ENCODE data around the gene NXPH4. TPM values are rescaled to one million over a fixed set of nuclear protein-coding genes. Genes with fewer than 3 reads are reported as not detected.

The NXPH4 gene
- total RNA-seq, 2 experiments from 2014 or later = 0.81 to 1.1 TPM

DNA sequence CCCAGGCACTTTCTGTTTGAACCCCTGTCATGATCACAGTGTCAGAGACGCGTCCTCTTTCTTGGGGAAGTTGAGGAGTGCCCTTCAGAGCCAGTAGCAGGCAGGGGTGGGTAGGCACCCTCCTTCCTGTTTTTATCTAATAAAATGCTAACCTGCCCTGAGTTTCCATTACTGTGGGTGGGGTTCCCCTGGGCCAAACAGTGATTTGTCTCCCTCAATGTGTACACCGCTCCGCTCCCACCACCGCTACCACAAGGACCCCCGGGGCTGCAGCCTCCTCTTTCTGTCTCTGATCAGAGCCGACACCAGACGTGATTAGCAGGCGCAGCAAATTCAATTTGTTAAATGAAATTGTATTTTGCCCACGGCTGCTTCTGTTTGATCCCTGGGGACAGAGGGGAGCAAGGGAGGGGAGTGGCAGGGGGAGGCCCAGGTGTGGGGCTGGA is 18.0 kb downstream of the NXPH4 start:
- peaks cover 19% of the 10 kb centered on the region for H3K27me3 Mint-ChIP-seq
- no peaks in the 10 kb centered on the region for H3K9me3 Mint-ChIP-seq
- no peak overlapping the region for H3K27ac Mint-ChIP-seq
- ChIA-PET CTCF (no interaction called here), POLR2A (no interaction called here)
- no peak for DNase-seq
- H3K4me1 Mint-ChIP-seq = peaks cover 75% of the 10 kb centered on the region
- no peak overlapping the region for H3K4me3 Mint-ChIP-seq
- peaks cover 70% of the 10 kb centered on the region for H3K36me3 Mint-ChIP-seq (ENCODE audit: low read depth)

DNA sequence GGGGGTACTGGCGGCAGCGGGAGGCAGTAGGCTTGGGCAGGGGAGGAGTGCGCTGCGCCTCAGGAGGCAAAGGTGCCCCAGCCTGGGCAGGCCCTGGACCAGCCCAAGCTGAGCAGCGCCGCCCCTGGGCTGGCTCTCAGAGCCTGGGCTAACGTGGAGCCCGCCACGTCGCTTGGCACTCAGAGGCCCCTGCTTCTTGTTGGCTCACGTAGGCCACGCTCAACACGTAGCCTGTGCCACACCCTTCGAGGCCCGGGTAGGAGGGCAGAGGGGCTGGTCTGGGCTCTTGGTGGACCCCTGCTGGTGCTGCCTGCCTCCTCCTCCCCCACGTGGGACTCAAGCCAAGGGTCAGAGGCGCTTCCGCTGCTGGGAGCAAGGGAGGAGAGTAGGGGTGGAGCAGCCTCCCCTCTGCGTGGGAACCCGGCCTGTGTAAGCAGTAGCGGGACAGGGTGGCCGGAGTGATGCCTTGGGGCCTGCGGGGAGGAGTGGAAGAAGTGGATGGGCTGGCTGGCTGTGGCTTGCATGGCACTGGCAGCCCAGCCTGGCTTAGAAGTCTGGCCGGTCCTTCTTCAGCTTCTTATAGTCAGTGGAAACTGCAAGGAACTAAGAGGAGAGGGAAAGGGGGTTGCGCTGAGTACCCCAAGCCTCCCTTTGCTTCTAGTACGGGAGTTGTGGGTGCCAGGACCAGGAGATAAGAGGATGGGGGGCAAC is 18.6 kb downstream of the NXPH4 start:
- POLR2A ChIA-PET = interaction anchor here (1.2 to 1.5 kb wide), 2 partner anchors 9 to 11 kb away, joined by 3 to 4 read pairs; no protein-coding TSS in a partner anchor
- no peak overlapping the region for H3K27ac Mint-ChIP-seq

DNA sequence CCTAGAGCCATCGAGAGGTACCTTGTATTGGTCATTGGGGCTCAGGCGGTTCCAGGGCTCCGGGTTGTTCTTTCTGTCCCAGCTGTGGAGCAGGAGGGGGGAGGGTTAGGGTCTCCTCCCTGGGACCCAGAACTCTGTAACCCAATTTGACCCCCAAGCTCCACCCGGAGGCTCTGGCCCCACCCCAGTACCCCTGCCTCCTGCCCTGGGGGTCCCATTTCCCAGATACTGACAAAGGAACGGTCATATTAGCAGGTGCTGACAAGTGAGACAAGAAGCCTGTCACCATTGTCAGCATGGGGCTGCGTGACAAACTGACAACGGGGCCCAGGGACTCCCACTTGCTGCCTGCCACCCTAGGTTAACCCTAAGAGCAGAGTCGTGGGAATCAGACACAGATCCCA is 19.1 kb downstream of the NXPH4 start:
- Mint-ChIP-seq H3K4me3 (no peak overlapping the region), H3K4me1 (peaks cover 73% of the 10 kb centered on the region), H3K36me3 (ENCODE audit: low read depth) (peaks cover 63% of the 10 kb centered on the region), H3K27ac (no peak overlapping the region), H3K9me3 (no peaks in the 10 kb centered on the region), H3K27me3 (peaks cover 25% of the 10 kb centered on the region)
- CTCF ChIA-PET = interaction anchor here (12.1 kb wide), 1 partner anchor 20 kb away, joined by 253 read pairs; the partner anchor contains the start of gene NXPH4
- POLR2A ChIA-PET = interaction anchor here (1.2 to 1.5 kb wide), 2 partner anchors 10 to 11 kb away, joined by 3 to 4 read pairs; no protein-coding TSS in a partner anchor
- DNase-seq = no peak

More for the DNA sequence above, 18.6 kb downstream of the NXPH4 start:
- H3K36me3 Mint-ChIP-seq (ENCODE audit: low read depth) = peaks cover 64% of the 10 kb centered on the region
- H3K4me3 Mint-ChIP-seq = no peak overlapping the region
- peaks cover 19% of the 10 kb centered on the region for H3K27me3 Mint-ChIP-seq
- peaks cover 73% of the 10 kb centered on the region for H3K4me1 Mint-ChIP-seq
- H3K9me3 Mint-ChIP-seq = no peaks in the 10 kb centered on the region
- DNase-seq = no peak
- CTCF ChIA-PET = interaction anchor here (12.1 kb wide), 1 partner anchor 19 kb away, joined by 253 read pairs; the partner anchor contains the start of gene NXPH4

DNA sequence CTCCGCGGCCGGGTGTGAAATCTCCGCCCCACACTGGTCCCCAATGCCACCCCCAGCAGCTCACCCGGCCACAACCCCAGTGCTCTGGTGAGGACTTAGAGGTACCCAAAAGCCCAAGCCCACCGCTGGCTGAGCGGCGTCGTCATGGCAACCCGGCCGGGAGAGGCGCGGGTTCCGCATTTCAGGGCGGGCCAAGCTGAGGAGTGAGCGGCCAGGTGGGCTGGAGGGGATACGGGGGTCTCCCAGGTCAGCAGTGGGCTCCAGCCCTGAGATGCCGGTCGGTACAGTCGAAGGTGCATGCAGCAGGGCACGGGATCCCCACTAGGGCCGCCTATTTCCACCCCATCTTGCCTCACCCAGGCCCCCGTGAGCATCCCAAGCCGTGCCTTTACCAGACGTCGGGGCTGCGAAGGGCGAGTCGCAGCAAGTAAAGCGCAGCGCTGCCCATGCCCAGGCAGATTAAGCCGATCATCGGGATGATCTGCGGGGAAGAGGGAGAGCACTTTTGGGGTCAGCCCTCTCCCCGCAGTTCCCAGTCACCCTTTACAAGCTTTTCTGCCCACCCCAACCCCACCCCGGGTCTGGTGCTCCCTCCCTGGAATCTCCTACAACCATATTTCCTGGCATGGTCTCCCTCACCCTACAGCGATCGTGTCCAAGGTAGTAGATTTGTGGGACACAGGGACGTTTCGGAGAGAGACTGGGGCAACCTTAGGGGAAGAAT is 19.8 kb downstream of the NXPH4 start:
- no peaks in the 10 kb centered on the region for H3K9me3 Mint-ChIP-seq
- no peak overlapping the region for H3K27ac Mint-ChIP-seq
- H3K36me3 Mint-ChIP-seq (ENCODE audit: low read depth) = peaks cover 57% of the 10 kb centered on the region
- peaks cover 72% of the 10 kb centered on the region for H3K4me1 Mint-ChIP-seq
- CTCF ChIA-PET = interaction anchor here (1.9 to 12.1 kb wide), 3 partner anchors 9 to 20 kb away, joined by 4 to 253 read pairs (median 80); partner anchors contain the start of gene NXPH4
- POLR2A ChIA-PET = interaction anchor here (1.2 to 3.3 kb wide), 3 partner anchors 10 to 22 kb away, joined by 3 to 24 read pairs (median 4); no protein-coding TSS in a partner anchor
- H3K27me3 Mint-ChIP-seq = peaks cover 30% of the 10 kb centered on the region
- no peak for DNase-seq
- no peak overlapping the region for H3K4me3 Mint-ChIP-seq

DNA sequence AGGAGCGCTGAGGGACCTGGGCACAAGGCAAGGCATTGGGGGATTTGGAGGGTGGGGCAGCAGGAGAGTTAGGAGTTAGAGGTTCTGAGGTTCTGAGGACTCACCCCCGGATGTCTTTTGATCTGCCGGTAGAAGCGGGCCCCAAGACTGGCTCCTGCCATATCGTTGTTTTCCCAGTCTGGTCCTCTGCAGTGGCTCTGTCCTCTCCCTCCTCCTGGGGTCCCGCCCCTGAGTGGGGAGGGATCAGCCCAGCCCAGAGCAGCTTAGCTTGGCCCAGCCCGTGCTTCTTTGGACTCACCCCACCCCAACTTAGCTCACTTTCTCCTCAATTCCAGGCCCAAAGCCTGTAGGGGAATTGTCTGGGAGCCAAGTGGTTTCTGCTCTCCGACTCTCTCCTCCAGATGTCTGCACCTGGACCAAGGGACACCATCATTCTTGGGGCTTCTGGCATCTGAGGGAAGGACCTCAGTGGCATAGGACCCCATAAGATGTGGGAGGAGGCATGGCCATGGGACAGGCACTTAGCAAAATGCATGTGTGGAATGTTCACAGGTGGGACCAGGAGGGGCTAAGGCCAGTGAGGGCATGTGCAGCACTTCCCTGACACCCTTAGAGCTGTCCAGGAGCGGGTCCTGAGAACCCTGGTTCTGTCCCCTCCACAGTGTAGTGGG is 20.5 kb downstream of the NXPH4 start:
- Mint-ChIP-seq H3K27ac (no peak overlapping the region), H3K36me3 (ENCODE audit: low read depth) (peaks cover 50% of the 10 kb centered on the region), H3K4me1 (peaks cover 73% of the 10 kb centered on the region), H3K4me3 (peak overlapping the region; percentile 65), H3K9me3 (no peaks in the 10 kb centered on the region), H3K27me3 (peaks cover 37% of the 10 kb centered on the region)
- POLR2A ChIA-PET = interaction anchor here (1.0 to 4.5 kb wide), 4 partner anchors 7 to 240 kb away, joined by 3 to 51 read pairs (median 29); partner anchors contain the start of gene SHMT2
- CTCF ChIA-PET = interaction anchor here (1.9 to 12.1 kb wide), 4 partner anchors 7 to 21 kb away, joined by 4 to 253 read pairs (median 113); partner anchors contain the start of genes NXPH4 and SHMT2
- DNase-seq = no peak

DNA sequence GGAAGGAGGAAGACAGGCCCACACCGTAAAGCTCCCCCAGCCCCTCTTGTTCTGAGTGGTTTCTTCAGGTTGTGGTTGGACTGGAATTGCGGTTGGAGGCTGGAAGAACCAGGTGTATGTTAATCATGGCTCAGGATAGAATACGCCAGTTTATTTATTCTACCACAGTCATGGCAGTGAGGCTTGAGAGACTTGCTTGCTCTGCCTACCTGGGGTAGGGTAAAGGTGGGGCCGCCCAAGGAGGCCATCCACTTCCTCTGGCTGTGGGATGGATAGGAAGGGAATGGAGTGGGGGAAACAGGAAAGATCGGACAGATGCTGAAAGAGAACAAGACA is 21.0 kb downstream of the NXPH4 start:
- H3K27ac Mint-ChIP-seq = no peak overlapping the region
- H3K4me1 Mint-ChIP-seq = peaks cover 73% of the 10 kb centered on the region
- peaks cover 45% of the 10 kb centered on the region for H3K36me3 Mint-ChIP-seq (ENCODE audit: low read depth)
- DNase-seq = no peak
- CTCF ChIA-PET = interaction anchor here (1.9 to 12.1 kb wide), 4 partner anchors 8 to 22 kb away, joined by 4 to 253 read pairs (median 113); partner anchors contain the start of genes NXPH4 and SHMT2
- no peaks in the 10 kb centered on the region for H3K9me3 Mint-ChIP-seq
- H3K4me3 Mint-ChIP-seq = peak overlapping the region; percentile 65
- peaks cover 41% of the 10 kb centered on the region for H3K27me3 Mint-ChIP-seq
- POLR2A ChIA-PET = interaction anchor here (1.0 to 4.5 kb wide), 4 partner anchors 7 to 239 kb away, joined by 3 to 51 read pairs (median 29); partner anchors contain the start of gene SHMT2

DNA sequence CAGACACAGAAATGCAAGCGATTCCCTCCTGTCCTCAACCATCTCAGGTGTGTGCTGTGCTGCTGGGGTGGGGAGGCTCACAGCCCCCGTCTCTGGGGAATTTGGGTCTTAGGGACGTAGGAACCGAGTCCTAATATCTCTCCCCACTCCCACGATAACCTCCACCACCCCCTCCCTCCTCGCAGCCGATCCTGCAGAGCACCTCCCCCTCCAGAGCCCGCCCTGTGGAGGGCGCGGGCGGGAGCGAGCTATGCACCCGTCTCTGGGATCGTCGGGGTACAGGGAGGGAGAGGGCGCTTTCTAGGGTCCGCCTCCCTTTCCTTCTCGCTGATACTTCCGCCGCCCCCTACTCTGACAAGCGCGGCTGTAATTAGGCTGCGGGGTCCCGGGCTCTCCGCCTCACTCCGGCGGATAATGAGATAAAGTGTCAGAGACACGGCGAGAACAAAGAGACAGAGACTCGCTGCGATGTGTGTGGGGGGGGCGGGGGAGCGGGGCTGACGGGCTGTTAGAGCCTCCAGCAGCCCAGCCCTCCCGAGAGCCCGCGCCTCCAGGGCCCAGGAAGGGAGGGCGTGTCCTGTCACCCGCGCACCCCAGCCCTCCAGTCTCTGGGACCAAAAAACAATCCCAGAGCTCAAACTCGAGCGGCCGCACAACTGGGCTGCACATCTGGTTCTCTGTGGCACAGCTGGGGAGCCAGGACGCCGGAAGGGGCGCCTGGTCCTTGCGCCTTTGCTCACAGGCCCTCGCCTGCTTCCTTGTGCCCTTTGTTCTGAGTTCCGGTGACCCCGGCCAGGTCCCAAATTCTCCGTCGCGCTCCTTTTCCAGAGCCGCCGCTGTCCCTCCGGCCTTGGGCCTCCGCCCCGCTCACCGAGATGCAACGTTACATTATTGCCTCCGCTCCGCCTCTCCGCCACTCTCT is 21.6 kb downstream of the NXPH4 start:
- peaks cover 46% of the 10 kb centered on the region for H3K27me3 Mint-ChIP-seq
- no peak overlapping the region for H3K27ac Mint-ChIP-seq
- ChIA-PET POLR2A (interaction anchor here (0.9 to 4.5 kb wide), 5 partner anchors 8 to 238 kb away, joined by 3 to 51 read pairs (median 24); partner anchors contain the start of gene SHMT2), CTCF (interaction anchor here (0.6 to 12.1 kb wide), 8 partner anchors 8 to 220 kb away, joined by 3 to 253 read pairs (median 12); partner anchors contain the start of genes NEMP1, NXPH4 and SHMT2)
- peak overlapping the region; percentile 95 for H3K4me3 Mint-ChIP-seq
- peak; percentile 43 for DNase-seq
- H3K9me3 Mint-ChIP-seq = no peaks in the 10 kb centered on the region
- peaks cover 39% of the 10 kb centered on the region for H3K36me3 Mint-ChIP-seq (ENCODE audit: low read depth)
- peaks cover 75% of the 10 kb centered on the region for H3K4me1 Mint-ChIP-seq

DNA sequence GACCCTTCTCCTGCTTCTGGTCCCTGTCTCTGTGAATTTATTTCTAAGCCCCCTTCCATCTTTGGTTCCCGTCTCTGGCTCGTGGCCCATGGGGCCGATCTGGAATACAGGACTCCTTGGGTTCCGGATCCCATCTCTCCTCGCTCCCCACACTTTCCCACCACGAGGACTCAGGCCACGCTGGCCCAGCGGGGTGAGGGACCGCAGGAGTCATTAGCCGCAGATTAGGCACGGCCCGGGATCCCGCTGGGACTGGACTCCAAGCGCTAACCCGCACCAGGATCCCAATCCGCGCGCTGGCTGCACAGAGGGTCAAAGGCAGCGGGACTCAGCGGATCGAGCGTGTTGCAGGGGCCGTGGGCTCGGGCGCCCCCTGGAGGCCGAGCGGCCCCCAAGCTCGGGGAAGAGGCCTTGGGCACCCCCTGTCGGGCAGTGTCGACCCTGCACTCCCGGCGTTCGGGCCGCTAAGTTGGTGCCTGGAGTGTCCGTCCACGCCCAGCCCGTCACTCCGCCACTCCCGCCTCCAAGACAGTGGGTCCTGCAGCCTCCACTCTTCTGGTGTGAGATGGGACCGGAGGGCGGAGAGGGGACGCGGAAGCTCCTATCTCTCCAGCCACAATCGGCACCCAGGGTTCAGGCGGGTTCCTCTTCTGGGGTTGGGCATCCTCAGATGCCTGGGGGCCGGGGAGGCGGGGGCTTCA is 22.4 kb downstream of the NXPH4 start:
- Mint-ChIP-seq H3K27ac (peak overlapping the region; percentile 83), H3K27me3 (peaks cover 48% of the 10 kb centered on the region), H3K4me1 (peaks cover 79% of the 10 kb centered on the region), H3K9me3 (no peaks in the 10 kb centered on the region), H3K36me3 (ENCODE audit: low read depth) (peaks cover 32% of the 10 kb centered on the region), H3K4me3 (peak overlapping the region; percentile 95)
- POLR2A ChIA-PET = interaction anchor here (0.9 to 4.5 kb wide), 7 partner anchors 9 to 191 kb away, joined by 3 to 51 read pairs (median 6); partner anchors contain the start of genes SHMT2 and STAT6
- CTCF ChIA-PET = interaction anchor here (0.6 to 12.1 kb wide), 12 partner anchors 9 to 609 kb away, joined by 3 to 253 read pairs (median 4); partner anchors contain the start of genes BAZ2A, NEMP1, NXPH4 and PIP4K2C
- peak; percentile 92 for DNase-seq

DNA sequence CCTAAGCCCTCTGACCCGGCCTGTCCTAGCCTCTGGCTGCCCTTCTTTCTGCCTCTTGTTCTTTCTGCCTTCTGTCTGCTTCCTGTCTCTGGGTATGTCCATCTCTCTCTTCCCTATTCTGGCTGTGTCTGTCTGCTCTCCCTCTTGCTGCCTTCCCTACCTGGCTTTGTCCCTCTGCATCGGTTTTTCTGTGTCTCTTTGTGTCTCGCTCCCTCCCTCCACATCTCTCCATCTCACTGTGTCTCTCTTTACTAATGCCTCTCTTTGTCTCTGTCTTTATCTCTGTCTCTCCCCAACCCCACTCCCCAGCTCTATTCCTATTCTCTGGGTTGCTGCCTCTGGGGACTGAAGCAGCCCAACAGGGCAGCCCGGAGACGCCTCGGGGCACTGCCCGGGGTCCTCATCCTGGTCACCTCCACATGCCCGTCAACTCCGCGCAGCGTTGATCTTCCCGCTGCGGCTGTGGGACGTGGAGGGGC is 23.0 kb downstream of the NXPH4 start:
- ChIA-PET CTCF (interaction anchor here (0.6 to 12.1 kb wide), 14 partner anchors 10 to 610 kb away, joined by 3 to 253 read pairs (median 3); partner anchors contain the start of genes BAZ2A, NEMP1, NXPH4 and PIP4K2C), POLR2A (interaction anchor here (0.9 to 4.5 kb wide), 9 partner anchors 9 to 191 kb away, joined by 3 to 51 read pairs (median 6); partner anchors contain the start of genes SHMT2, STAC3 and STAT6)
- Mint-ChIP-seq H3K4me1 (peaks cover 75% of the 10 kb centered on the region), H3K4me3 (peak overlapping the region; percentile 95), H3K27ac (peak overlapping the region; percentile 83), H3K9me3 (no peaks in the 10 kb centered on the region), H3K36me3 (ENCODE audit: low read depth) (peaks cover 25% of the 10 kb centered on the region), H3K27me3 (peaks cover 48% of the 10 kb centered on the region)
- no peak for DNase-seq

DNA sequence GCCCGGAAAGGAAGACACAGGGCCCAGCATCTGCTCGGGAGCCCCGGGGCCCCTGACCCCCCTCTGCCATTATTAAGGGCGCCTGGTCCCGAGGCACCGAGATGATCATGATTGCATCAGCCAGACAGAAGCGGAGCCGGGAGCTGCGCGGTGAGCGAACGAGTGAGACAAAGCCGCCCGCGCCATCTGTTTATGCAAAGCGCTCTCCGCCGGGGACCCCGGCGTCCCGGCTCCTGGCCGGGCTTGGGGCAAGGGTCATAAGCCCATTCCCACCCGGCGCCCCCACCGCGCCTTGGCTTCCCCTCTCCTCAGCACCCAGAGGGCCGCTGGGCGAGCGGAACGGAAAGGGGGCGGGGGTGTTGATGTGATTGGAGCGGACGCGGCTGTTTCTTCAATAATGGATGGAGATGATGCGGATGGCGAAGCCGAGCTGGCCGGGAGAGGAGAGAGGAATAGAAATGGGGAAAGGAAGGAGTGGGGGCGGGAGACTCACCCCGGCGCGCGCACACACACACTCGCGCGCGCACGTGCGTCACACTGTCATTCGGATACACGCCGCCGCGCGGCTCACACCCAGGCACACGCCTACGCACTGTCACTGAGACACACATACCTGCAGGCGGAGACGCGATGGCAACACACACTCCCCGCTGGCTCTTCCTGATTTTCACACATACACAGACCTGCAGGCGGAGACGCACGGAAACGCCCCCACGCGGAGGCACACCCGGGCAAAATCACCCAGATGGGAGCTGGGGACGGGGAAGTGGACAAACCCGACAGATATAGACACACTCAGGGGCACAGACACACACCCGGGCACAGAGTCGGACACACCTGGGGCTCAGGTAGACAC is 23.7 kb downstream of the NXPH4 start:
- H3K9me3 Mint-ChIP-seq = no peaks in the 10 kb centered on the region
- POLR2A ChIA-PET = interaction anchor here (1.0 to 4.5 kb wide), 10 partner anchors 10 to 190 kb away, joined by 3 to 51 read pairs (median 4); partner anchors contain the start of genes SHMT2, STAC3 and STAT6
- H3K4me3 Mint-ChIP-seq = peak overlapping the region; percentile 95
- H3K27ac Mint-ChIP-seq = peak overlapping the region; percentile 83
- H3K27me3 Mint-ChIP-seq = peaks cover 48% of the 10 kb centered on the region
- CTCF ChIA-PET = interaction anchor here (0.7 to 12.1 kb wide), 9 partner anchors 10 to 351 kb away, joined by 3 to 253 read pairs (median 3); partner anchors contain the start of genes NXPH4, PIP4K2C, SHMT2 and STAC3
- peaks cover 74% of the 10 kb centered on the region for H3K4me1 Mint-ChIP-seq
- peak; percentile 77 for DNase-seq
- H3K36me3 Mint-ChIP-seq (ENCODE audit: low read depth) = peaks cover 22% of the 10 kb centered on the region

Measured in activated CD4-positive, alpha-beta memory T cell treated with anti-CD3 and anti-CD28 coated beads, Interleukin-2, amount 10 ng/mL, durations not matched to agents 7 days and 5 days (primary cell).